Activated T-cell treated with anti-CD3 and anti-CD28 coated beads, Interleukin-2, amount 50 U/mL, for 4 hours (primary cell): Measurements from ENCODE around the gene IRF1. TPM values are rescaled to one million over a fixed set of nuclear protein-coding genes. Genes with fewer than 3 reads are reported as not detected.

Source experiments
- ATAC-seq, 2 donors: fragments of 200-7000 bp; cut with Tn5 transposase; one replicate each; pipeline ENCODE4 v1.10.0; 2021
- DNase-seq: peaks from one replicate; pipeline ENCODE4 v3.0.0-alpha.2; 2020
- H3K27me3 Mint-ChIP-seq: one replicate; pipeline ENCODE4 v1.8.0; 2021; ENCODE audit warnings: low read depth, mixed read lengths
- H3K36me3 Mint-ChIP-seq: one replicate; pipeline ENCODE4 v1.8.0; 2022; ENCODE audit warnings: mixed read lengths; ENCODE audit not compliant: insufficient read depth
- H3K4me1 Mint-ChIP-seq: one replicate; pipeline ENCODE4 v1.8.0; 2021; ENCODE audit warnings: low read depth, mixed read lengths
- H3K4me3 Mint-ChIP-seq: one replicate; pipeline ENCODE4 v1.8.0; 2021; ENCODE audit warnings: mild to moderate bottlenecking, moderate library complexity, mixed read lengths
- H3K9me3 Mint-ChIP-seq: one replicate; pipeline ENCODE4 v1.8.0; 2021; ENCODE audit warnings: mixed read lengths
- total RNA-seq, 3 donors: library from RNA; stranded (reverse); gene quantifications; one replicate each; pipeline ENCODE4 v1.2.1, GENCODE V29; 2021

IRF1 gene
- total RNA-seq, 3 donors from 2014 or later = 342 to 390 (median 377) TPM

DNA sequence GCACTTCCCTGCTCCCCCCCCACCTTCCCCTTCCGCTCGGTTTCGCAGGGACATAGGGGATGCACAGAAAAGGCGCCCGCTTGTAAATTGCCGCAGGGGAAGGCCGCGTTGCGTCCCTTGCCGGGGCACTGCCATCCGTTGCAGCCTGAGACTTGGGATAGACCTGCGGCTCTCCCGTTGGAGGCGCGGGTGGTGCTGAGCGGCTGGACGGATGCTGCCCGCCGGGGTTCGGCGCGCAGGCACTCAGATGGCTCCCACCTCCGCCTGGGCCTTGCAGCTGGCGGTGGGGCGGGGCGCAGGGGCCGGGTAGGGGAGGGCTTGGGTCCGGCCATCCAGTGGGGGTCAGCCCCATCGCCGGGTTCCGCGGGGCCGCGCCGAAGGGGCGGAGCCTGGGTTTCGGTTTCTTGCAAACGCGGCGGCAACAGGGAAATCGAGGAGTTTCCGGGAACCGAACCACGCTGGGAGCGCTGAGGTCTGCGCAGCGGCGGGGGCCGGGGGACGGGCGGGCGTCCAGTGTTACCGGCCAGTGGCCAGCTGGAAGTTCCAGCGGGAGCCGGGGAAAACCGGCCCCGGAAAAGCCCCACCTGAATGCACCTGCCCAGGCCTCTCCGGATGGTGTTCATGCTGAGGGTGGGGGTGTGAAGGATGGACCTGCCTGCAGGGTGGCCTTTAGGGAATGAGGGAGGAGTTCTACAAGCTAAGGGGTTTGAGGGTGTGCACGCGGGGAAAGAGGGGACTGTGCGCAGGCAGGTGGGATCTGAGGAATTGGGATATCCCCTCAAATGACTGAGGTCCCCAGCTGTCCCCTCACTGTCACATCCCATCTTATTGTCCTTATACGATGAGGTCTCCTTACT, 6.3 kb upstream of the IRF1 start:
- peak overlapping the region; percentile 90 for H3K4me3 Mint-ChIP-seq
- no peaks in the 10 kb centered on the region for H3K36me3 Mint-ChIP-seq
- H3K4me1 Mint-ChIP-seq = peaks cover 74% of the 10 kb centered on the region
- no peaks in the 10 kb centered on the region for H3K27me3 Mint-ChIP-seq
- ATAC-seq (peak; percentile 5), DNase-seq (peak; percentile 68)
- H3K9me3 Mint-ChIP-seq = no peaks in the 10 kb centered on the region

DNA sequence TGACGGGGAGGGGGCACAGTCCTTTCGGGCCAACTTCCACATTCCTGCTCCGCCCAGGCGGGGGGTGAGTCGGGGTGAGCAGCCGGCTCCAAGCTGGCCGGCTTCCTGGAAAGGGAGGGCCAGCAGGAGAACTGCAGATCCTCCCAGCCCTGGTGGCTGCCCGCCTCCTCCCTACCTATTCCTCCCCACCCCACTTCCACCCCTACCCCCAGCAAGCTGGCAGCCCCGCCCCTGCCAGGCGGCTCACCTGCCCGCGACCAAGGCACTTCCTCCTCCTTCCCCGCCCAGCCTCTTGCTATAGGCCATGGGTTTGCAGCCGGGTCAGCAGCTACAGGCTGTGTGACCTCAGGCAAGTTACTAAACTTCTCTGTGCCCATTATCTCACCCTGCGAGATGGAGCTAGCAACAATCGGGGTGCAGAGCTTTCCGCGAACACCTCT, 5.6 kb upstream of the IRF1 start:
- no peaks in the 10 kb centered on the region for H3K36me3 Mint-ChIP-seq
- H3K4me3 Mint-ChIP-seq = peak overlapping the region; percentile 90
- H3K4me1 Mint-ChIP-seq = peaks cover 77% of the 10 kb centered on the region
- peak; percentile 86 for DNase-seq
- peak; percentile 56 to 57 for ATAC-seq
- no peaks in the 10 kb centered on the region for H3K9me3 Mint-ChIP-seq
- no peaks in the 10 kb centered on the region for H3K27me3 Mint-ChIP-seq

DNA sequence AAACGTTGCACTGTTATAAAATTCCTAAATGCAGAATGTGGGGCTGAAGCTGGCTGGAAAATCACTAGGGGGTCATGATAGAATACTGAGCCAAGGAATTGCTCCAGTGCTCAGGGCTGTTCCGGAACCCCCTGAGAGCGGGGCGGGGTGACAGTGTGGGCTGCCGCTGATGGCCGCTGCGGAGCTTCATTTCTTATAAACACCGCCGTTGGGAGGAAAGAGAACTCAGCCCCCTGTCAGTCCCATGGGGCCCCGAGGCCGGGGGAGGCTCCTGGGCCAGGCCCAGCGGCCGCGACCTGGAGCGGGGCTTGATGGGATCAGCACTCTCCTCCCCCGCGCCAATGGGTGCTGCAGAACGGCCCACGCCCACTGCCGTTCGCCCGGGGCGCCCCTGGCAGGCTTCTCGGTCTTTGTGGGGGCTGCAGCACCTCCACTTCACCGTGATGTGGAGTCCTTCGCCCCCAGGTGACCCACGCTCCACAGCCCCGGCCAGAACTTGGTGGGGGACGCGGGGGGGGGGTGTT, 5.2 kb upstream of the IRF1 start:
- H3K4me1 Mint-ChIP-seq = peaks cover 76% of the 10 kb centered on the region
- ATAC-seq (peak; percentile 42 to 49), DNase-seq (peak; percentile 73)
- H3K4me3 Mint-ChIP-seq = peak overlapping the region; percentile 90
- H3K27me3 Mint-ChIP-seq = no peaks in the 10 kb centered on the region
- H3K36me3 Mint-ChIP-seq = no peaks in the 10 kb centered on the region
- H3K9me3 Mint-ChIP-seq = no peaks in the 10 kb centered on the region

DNA sequence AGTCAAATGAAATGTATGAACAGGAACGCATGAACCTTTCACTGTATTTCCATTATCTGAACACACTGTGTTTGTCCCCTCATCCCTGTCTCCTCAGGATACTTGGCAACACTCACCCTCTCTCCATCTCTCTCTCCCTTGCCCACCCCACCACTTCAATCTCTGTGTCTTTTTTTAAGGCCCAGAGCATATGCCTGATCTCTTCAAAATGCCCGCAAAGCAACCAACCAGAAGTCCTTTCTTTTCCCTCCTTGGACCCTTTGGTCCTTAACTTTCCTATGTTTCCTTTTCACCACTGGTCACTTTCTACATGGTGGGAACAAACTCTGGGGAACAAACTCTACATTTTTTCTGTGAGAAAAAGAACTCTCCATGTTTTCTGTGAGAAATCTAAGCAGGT, 3.2 kb upstream of the IRF1 start:
- Mint-ChIP-seq H3K4me3 (peak overlapping the region; percentile 90), H3K36me3 (peaks cover 12% of the 10 kb centered on the region), H3K9me3 (no peaks in the 10 kb centered on the region), H3K4me1 (peaks cover 62% of the 10 kb centered on the region), H3K27me3 (no peaks in the 10 kb centered on the region)
- ATAC-seq (no peak), DNase-seq (no peak)

DNA sequence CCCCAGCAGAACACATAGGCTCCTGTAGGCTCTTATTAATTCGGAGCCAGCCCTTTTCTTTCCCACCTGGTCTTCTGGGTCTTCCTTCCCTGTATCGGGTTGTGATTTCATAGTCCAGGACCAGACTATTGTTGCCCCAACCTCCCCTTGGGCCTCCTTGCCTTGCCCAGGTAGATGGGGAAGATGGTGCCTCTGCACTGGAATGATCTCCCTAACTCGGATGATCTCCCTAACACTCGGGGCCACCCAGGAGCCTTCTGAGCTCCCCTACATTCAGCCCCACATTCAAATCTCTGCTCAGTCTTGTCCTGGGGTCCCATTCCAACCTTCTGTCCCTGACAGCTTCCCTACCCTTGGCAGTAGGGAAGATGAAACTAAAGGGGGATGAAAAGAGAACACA, 2.7 kb upstream of the IRF1 start:
- H3K9me3 Mint-ChIP-seq = no peaks in the 10 kb centered on the region
- DNase-seq = no peak
- no peak overlapping the region for H3K4me3 Mint-ChIP-seq
- H3K36me3 Mint-ChIP-seq = peaks cover 18% of the 10 kb centered on the region
- H3K4me1 Mint-ChIP-seq = peaks cover 58% of the 10 kb centered on the region
- no peak for ATAC-seq
- H3K27me3 Mint-ChIP-seq = no peaks in the 10 kb centered on the region

DNA sequence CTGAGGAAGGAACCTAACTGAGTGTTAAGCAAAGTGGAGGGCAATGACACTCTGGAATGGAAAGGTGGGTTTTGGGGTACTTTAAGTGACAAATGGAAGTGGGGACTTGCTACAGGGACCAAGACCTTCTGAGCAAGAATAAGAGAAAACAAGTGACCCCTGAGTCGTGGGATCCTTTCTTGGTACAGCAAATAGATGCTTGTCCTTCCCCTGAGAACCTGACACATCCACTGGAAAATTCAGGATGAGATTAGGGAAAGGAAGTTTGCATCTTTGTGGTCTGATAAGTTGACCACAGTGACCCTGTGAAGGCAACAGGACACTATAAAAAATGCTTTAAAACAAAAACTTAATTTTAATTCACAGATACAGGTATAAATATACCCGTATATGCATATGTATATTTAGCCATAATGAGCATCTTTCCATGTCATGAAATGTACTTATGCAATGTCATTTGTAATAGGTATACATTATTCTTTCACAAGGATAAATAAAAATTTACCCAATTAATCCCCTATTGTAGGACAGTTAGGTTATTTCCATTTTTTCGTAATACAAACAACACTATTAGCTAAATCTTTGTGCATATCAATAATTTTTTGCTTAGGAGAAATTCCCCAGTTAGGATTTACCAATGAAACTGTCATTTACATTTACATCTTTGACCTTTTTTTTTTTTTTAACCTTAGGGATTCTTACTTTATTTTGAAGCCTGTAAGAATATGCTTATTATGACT, 2.0 kb upstream of the IRF1 start:
- DNase-seq (no peak), ATAC-seq (no peak)
- Mint-ChIP-seq H3K9me3 (no peaks in the 10 kb centered on the region), H3K27me3 (no peaks in the 10 kb centered on the region), H3K4me1 (peaks cover 58% of the 10 kb centered on the region), H3K36me3 (peaks cover 25% of the 10 kb centered on the region), H3K4me3 (peak overlapping the region; percentile 89)

DNA sequence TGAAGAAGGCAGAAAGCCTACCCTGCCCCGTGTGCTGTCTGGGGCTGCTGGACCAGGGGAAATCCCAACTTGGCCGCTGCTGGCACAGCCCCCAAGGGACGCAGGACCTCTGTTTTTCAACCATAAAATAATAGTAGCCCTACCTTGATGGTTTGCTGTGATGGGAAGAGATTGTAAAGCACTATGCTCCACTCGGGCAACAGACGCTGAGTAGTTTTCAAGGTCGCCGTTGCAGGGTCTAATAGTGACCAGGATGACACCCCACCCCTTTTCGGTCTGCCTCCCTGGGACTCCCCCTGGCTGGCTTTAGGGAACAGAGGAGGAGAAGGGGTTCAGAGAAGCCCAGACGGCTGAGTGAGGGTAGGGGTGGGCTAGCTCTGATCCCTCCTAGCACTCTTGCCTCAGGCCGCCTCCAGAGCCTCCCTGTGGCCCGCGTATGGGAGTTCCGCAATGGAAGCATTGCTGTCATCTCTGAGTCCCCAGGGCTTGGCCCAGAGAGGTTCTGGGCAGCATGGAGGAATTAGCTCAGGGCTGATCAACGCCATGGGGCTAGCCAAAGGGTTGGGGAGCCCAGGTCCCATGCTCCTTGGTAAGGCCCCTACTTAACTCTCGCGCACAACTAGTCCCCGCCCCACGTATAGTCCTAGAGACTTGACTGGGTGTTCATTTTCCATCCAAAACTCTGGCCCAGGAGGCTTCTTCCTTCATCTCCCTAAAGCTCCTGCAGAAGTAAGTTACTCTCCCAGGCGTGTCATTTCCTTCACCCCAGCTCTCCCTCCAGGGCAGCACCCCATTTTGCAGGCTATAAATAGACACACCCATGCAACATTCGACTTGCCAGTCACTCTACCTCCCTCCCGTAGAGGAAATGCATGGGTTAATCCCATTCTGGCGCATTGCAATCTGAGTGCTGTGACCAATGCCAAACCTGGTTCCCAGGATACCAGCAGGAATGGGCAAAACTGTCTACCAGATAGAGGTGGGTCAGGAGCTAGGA, 1.1 kb upstream of the IRF1 start:
- Mint-ChIP-seq H3K9me3 (no peaks in the 10 kb centered on the region), H3K27me3 (no peaks in the 10 kb centered on the region), H3K4me1 (peaks cover 60% of the 10 kb centered on the region), H3K4me3 (peak overlapping the region; percentile 89), H3K36me3 (peaks cover 33% of the 10 kb centered on the region)
- DNase-seq (peak; percentile 16), ATAC-seq (peak in 1 of 2 donors; percentile 6)

DNA sequence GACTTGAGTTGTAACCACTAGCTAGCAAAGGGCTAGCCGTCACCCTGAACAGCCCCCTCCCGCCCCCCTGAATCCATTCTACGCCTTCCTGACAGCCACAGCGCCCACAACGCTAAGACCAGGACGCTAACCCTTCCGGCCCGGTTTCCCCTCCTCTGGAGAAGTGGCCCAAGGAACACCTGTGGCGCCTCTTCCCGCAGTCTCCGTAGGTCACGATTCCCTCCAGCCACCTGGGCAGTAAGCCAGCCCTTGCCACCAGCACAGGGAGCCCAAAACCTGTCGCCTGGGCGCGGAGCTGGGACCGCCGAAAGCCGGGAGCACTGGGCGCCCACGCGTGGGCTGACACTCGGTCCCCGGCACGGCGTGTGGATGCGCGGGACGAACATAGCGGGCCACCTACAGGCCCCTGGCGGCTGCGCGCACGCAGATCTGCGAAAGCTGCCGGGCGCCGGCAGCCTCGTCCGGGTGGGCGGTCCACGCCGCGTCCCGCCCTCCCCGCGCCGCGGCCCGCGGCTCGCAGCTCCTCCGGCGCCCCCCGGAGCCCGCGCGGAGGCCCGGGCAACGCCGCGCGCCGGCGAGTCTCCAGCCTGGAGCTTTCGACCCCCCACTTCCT, 596 bp downstream of the IRF1 start:
- Mint-ChIP-seq H3K4me3 (peak overlapping the region; percentile 98), H3K4me1 (peaks cover 70% of the 10 kb centered on the region), H3K9me3 (no peaks in the 10 kb centered on the region), H3K36me3 (peaks cover 49% of the 10 kb centered on the region), H3K27me3 (no peaks in the 10 kb centered on the region)
- peak; percentile 8 to 18 for ATAC-seq
- DNase-seq = peak; percentile 53

DNA sequence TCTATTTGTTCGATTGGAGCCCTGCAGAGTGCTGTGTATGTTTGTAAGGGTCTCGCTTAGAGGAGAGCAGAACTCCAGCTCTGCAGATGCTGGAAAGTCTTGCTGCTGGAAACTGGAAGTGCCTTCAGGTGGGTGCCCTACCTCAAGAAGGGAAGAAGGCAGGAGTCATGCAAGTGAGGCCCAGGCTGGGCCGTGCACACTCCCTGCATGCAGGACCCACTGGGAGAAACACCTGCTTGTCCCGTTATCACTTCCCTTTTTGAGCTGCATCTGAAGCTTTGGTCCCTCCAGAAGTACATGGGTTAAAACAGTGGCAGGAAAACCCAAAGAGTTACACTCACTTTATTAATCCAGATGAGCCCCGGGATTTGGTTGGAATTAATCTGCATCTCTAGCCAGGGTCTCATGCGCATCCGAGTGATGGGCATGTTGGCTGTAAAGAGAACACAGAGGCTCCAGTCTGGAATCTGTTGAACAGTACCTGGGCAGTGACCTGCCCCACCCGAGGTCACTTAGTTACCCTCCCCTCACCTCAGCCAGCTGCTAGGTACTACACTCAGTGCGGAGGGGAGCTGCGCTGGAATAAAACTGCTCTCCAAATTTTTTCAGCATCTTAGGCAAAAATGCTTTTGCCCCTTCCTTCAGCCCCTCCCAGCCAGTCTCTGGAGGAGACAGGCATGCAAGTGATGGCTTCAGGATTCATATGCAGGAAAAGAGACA, 1.4 kb downstream of the IRF1 start:
- Mint-ChIP-seq H3K9me3 (no peaks in the 10 kb centered on the region), H3K27me3 (no peaks in the 10 kb centered on the region), H3K4me3 (peak overlapping the region; percentile 98), H3K36me3 (peaks cover 57% of the 10 kb centered on the region), H3K4me1 (peaks cover 70% of the 10 kb centered on the region)
- DNase-seq = peak; percentile 12
- ATAC-seq = no peak

DNA sequence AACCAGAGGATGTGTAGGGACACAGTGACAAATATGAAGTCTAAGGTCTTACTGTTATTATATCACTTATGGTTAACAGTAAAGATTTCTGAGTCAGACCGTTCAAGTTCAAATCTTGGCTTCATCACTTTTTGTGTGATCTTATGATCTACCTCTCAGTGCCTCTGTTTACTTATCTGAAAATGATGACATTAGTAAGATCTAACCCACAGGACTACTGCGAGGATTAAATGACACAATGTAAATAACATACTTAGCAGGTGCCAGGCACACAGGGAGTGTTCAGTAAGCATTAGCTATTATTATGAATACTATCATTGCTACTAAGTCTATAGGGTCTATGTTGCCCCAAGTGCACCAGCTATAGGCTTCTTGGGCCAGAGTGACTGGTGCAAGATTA, 2.0 kb downstream of the IRF1 start:
- H3K36me3 Mint-ChIP-seq = peaks cover 63% of the 10 kb centered on the region
- H3K4me1 Mint-ChIP-seq = peaks cover 69% of the 10 kb centered on the region
- H3K27me3 Mint-ChIP-seq = no peaks in the 10 kb centered on the region
- DNase-seq = no peak
- ATAC-seq = no peak
- peak overlapping the region; percentile 98 for H3K4me3 Mint-ChIP-seq
- no peaks in the 10 kb centered on the region for H3K9me3 Mint-ChIP-seq

DNA sequence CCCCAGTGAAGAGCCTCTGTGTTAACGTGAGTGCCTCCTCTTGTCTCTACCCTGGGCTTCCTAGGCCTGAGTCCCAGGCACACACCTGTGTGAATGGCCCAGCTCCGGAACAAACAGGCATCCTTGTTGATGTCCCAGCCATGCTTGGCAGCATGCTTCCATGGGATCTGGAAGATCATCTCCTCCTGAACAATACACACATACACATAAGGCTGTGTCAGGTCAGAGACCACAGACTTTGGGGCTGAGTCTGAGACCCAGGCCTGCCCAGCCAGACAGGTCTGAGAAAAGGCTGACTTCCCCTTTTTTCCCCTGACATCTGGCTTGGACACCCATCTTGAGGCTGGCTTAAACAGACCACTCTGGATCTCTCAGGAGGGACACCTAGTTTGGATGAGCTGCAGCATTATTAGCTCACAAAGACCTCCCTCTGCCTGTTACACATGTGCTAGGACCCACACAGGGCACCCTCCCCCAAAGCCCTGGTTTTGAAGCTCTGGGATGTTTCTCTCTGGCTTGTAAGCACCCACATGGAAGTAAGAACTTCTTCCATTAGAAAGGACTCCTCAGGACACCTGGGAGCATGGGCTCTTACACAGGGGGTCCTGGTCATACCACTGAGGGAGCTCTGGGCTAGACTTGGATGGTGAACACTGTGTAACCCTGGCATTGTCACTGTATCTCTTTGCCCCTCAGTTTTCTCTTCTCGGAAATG, 2.6 kb downstream of the IRF1 start:
- Mint-ChIP-seq H3K4me3 (peak overlapping the region; percentile 98), H3K36me3 (peaks cover 64% of the 10 kb centered on the region), H3K27me3 (no peaks in the 10 kb centered on the region), H3K4me1 (peaks cover 69% of the 10 kb centered on the region), H3K9me3 (no peaks in the 10 kb centered on the region)
- no peak for ATAC-seq
- peak; percentile 6 for DNase-seq

DNA sequence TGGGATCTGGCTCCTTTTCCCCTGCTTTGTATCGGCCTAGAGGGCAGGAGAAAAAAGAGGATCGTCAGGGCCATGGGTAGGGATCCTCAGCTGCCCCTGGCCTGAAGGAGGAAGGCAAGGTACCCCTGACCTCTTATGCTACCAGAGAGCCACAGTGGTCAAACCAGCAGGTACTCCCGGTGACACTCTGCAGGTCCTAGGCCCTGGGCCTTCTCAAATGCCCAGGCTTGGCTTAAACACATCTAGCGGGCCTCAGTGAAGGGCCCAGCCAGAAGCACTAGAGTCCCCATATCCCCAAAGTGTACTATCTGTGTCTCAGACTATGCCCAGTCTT, 3.5 kb downstream of the IRF1 start:
- Mint-ChIP-seq H3K36me3 (peaks cover 68% of the 10 kb centered on the region), H3K4me1 (peaks cover 65% of the 10 kb centered on the region), H3K4me3 (peak overlapping the region; percentile 98), H3K9me3 (no peaks in the 10 kb centered on the region), H3K27me3 (no peaks in the 10 kb centered on the region)
- DNase-seq (no peak), ATAC-seq (no peak)
